ENCODE data around the gene MAP7. TPM values are rescaled to one million over a fixed set of nuclear protein-coding genes. Genes with fewer than 3 reads are reported as not detected.

The MAP7 gene
- total and polyA plus RNA-seq, 11 donors, result 0.86 to 3.2 (median 2.1) TPM

- Histone ChIP-seq H3K4me3 (no peak overlapping the region), H3K4me1 (peaks cover 0 to 5% (median 0%) of the 10 kb centered on the region in 12 donors), H3K36me3 (no peaks in the 10 kb centered on the region), H3K27me3 (no peaks in the 10 kb centered on the region), H3K27ac (no peak overlapping the region), H3K9me3 (no peaks in the 10 kb centered on the region)
- TF ChIP-seq POLR2A (IDR thresholded peaks at IDR 0.05), result no peak
- no peak for TF ChIP-seq CTCF (IDR thresholded peaks at IDR 0.05)
- no peak for DNase-seq
- no peak for ATAC-seq
- intact Hi-C loops (cut with DNase I), result no loop called here
- WGBS, 4 donors, result 89 to 90% (median 90%) methylated on average over 5 of the region's 5 CpGs
These were observed 39.9 kb downstream of the MAP7 start for GRCh38 chr6:136510299-136510698.

- no peak for DNase-seq
- peaks cover 0 to 5% (median 0%) of the 10 kb centered on the region in 12 donors for H3K4me1 ChIP-seq
- no peak overlapping the region for H3K4me3 ChIP-seq
- WGBS, 4 donors, result 57 to 77% (median 61%) methylated on average over 1 of the region's 1 CpG
- TF ChIP-seq CTCF (IDR thresholded peaks at IDR 0.05) (no peak), POLR2A (IDR thresholded peaks at IDR 0.05) (no peak)
- H3K9me3 ChIP-seq, result no peaks in the 10 kb centered on the region
- no peak for ATAC-seq
- intact Hi-C loops (cut with DNase I), result no loop called here
- no peak overlapping the region for H3K27ac ChIP-seq
- no peaks in the 10 kb centered on the region for H3K36me3 ChIP-seq
- no peaks in the 10 kb centered on the region for H3K27me3 ChIP-seq
These were observed 41.4 kb downstream of the MAP7 start for GRCh38 chr6:136508725-136509392.

- WGBS, 4 donors, result 77 to 80% (median 79%) methylated on average over 5 of the region's 5 CpGs
- H3K27ac ChIP-seq, result no peak overlapping the region
- no peaks in the 10 kb centered on the region for H3K36me3 ChIP-seq
- intact Hi-C loops (cut with DNase I), result no loop called here
- TF ChIP-seq POLR2A (IDR thresholded peaks at IDR 0.05), result no peak
- TF ChIP-seq CTCF (IDR thresholded peaks at IDR 0.05), result no peak
- DNase-seq (no peak), ATAC-seq (no peak)
- no peaks in the 10 kb centered on the region for H3K9me3 ChIP-seq
- no peaks in the 10 kb centered on the region for H3K4me1 ChIP-seq
- H3K4me3 ChIP-seq, result no peak overlapping the region
- no peaks in the 10 kb centered on the region for H3K27me3 ChIP-seq
These were observed 44.0 kb downstream of the MAP7 start for GRCh38 chr6:136506124-136506799.

GRCh38 chr6:136503303-136504029 lies 46.8 kb downstream of the MAP7 start:
- intact Hi-C loops (cut with DNase I), result no loop called here
- H3K9me3 ChIP-seq, result no peaks in the 10 kb centered on the region
- no peaks in the 10 kb centered on the region for H3K36me3 ChIP-seq
- no peaks in the 10 kb centered on the region for H3K4me1 ChIP-seq
- no peak overlapping the region for H3K27ac ChIP-seq
- no peaks in the 10 kb centered on the region for H3K27me3 ChIP-seq
- TF ChIP-seq POLR2A (IDR thresholded peaks at IDR 0.05) (no peak), CTCF (IDR thresholded peaks at IDR 0.05) (no peak)
- ATAC-seq (no peak), DNase-seq (no peak)
- WGBS, 4 donors, result 53 to 68% (median 59%) methylated on average over 6 of the region's 6 CpGs
- H3K4me3 ChIP-seq, result no peak overlapping the region

All from heart left ventricle (tissue), 16 donors.